Endothelial cell of umbilical vein (primary cell): Measurements from ENCODE around the gene SPEF2. TPM values are rescaled to one million over a fixed set of nuclear protein-coding genes. Genes with fewer than 3 reads are reported as not detected.

ENCODE experiments used
- BruUV-seq: library from RNA; stranded (reverse); fragments of 400-500 nt; replicated peaks from 2 replicates; lab custom pipeline; 2021; lab: Mats Ljungman, UMichigan
- CTCF ChIA-PET: fragments of 300-600, 350-600 bp; sonication (Branson Sonifier 250); formaldehyde crosslinking; loops from one replicate; lab custom pipeline; 2021; ENCODE audit warnings: antibody characterized with exemption, inconsistent platforms; lab: Charles Lee
- POLR2A ChIA-PET: fragments of 300-600, 350-600 bp; sonication (Branson Sonifier 250); formaldehyde crosslinking; loops from one replicate; lab custom pipeline; 2021; ENCODE audit warnings: antibody characterized with exemption, inconsistent platforms; lab: Charles Lee
- DNase-seq: peaks from one replicate; pipeline ENCODE4 v3.0.0-alpha.2; 2011; ENCODE audit warnings: low read depth, low spot score
- FAIRE-seq: peaks from 2 replicates; lab custom pipeline; 2011; peaks lifted over from hg19 to GRCh38; lab: Jason Lieb, UNC
- H2AFZ ChIP-seq: 2 replicates; pipeline ENCODE4 v1.6.0; 2012; ENCODE audit warnings: low read depth, low read length, control low read depth, inconsistent platforms
- H3K27ac ChIP-seq: 2 replicates; pipeline ENCODE4 v1.5.1; 2011; ENCODE audit warnings: low read depth, mild to moderate bottlenecking, control low read depth, low read length, moderate library complexity; ENCODE audit not compliant: insufficient read depth
- H3K27me3 ChIP-seq, 2 experiments: 2 replicates each; pipeline versions ENCODE4 v1.6.0 to v1.6.1; 2011; ENCODE audit warnings: low read length in 2 of 2, mixed read lengths in 1 of 2; ENCODE audit not compliant: control insufficient read depth in 2 of 2, insufficient read depth in 2 of 2
- H3K36me3 ChIP-seq, 2 experiments: 2 replicates in 1 of 2; 3 replicates in 1 of 2; pipeline ENCODE4 v1.5.1; 2011; ENCODE audit warnings: low read length in 2 of 2, mild to moderate bottlenecking in 1 of 2, moderate library complexity in 1 of 2; ENCODE audit not compliant: control insufficient read depth in 2 of 2, insufficient read depth in 2 of 2; ENCODE audit errors: extremely low read depth in 1 of 2
- H3K4me1 ChIP-seq: 3 replicates; pipeline ENCODE4 v1.5.1; 2011; ENCODE audit warnings: mild to moderate bottlenecking, low read length; ENCODE audit not compliant: control insufficient read depth, insufficient read depth; ENCODE audit errors: extremely low read depth
- H3K4me2 ChIP-seq: 2 replicates; pipeline ENCODE4 v1.6.1; 2011; ENCODE audit warnings: low read length, control low read depth, mixed read lengths; ENCODE audit not compliant: insufficient read depth
- H3K4me3 ChIP-seq, 3 experiments: fragments of 200-600 bp in 1 of 3; sonication (generic), shearing (Covaris generic) in 1 of 3; replicated peaks in 1 of 3; 2 replicates each; pipeline ENCODE4 v1.5.1; 2011 to 2016; ENCODE audit warnings: control low read depth in 3 of 3, low read length in 3 of 3, mild to moderate bottlenecking in 2 of 3, inconsistent platforms in 1 of 3, low read depth in 1 of 3, moderate library complexity in 1 of 3; ENCODE audit not compliant: insufficient read depth in 1 of 3
- H3K79me2 ChIP-seq: 2 replicates; pipeline ENCODE4 v1.6.0; 2012; ENCODE audit warnings: low read length, inconsistent platforms; ENCODE audit not compliant: control insufficient read depth, insufficient read depth
- H3K9ac ChIP-seq: replicated peaks from 2 replicates; pipeline ENCODE3; 2011; ENCODE audit warnings: low read length, control low read depth; ENCODE audit not compliant: insufficient read depth; ENCODE audit errors: extremely low read depth
- H3K9me1 ChIP-seq: replicated peaks from 3 replicates; pipeline ENCODE4 v1.6.0; 2011; ENCODE audit warnings: mild to moderate bottlenecking, low read length; ENCODE audit not compliant: control insufficient read depth, insufficient read depth; ENCODE audit errors: extremely low read depth
- H3K9me3 ChIP-seq: replicated peaks from 2 replicates; pipeline ENCODE4 v1.5.1; 2012; ENCODE audit warnings: low read length, inconsistent platforms; ENCODE audit not compliant: control insufficient read depth, insufficient read depth
- H4K20me1 ChIP-seq: replicated peaks from 2 replicates; pipeline ENCODE3; 2011; ENCODE audit warnings: mild to moderate bottlenecking, low read length; ENCODE audit not compliant: control insufficient read depth, insufficient read depth; ENCODE audit errors: extremely low read depth
- EZH2 ChIP-seq: IDR thresholded peaks from 2 replicates; pipeline ENCODE4 v1.6.1; 2012; ENCODE audit warnings: borderline replicate concordance, low read depth, mild to moderate bottlenecking, moderate library complexity, low read length, inconsistent platforms; ENCODE audit not compliant: severe bottlenecking
- FOS ChIP-seq: IDR thresholded peaks from 2 replicates; pipeline ENCODE4 v1.6.1; 2011; ENCODE audit warnings: mild to moderate bottlenecking, low read length, moderate library complexity, borderline replicate concordance; ENCODE audit not compliant: insufficient read depth
- GATA2 ChIP-seq: IDR thresholded peaks from 2 replicates; pipeline ENCODE4 v1.7.0; 2011; ENCODE audit warnings: low read depth, mild to moderate bottlenecking, moderate library complexity, mixed read lengths, low read length; ENCODE audit not compliant: insufficient read length, insufficient read depth
- JUN ChIP-seq: IDR thresholded peaks from 2 replicates; pipeline ENCODE4 v1.6.1; 2011; ENCODE audit warnings: borderline replicate concordance, low read depth; ENCODE audit not compliant: insufficient read length, insufficient read depth
- MYC ChIP-seq: IDR thresholded peaks from one replicate; pipeline ENCODE4 v1.6.1; 2011; ENCODE audit warnings: mild to moderate bottlenecking, low read depth, low read length
- POLR2A ChIP-seq: IDR thresholded peaks from 2 replicates; pipeline ENCODE4 v1.6.1; 2012; ENCODE audit warnings: low read depth, mild to moderate bottlenecking, control low read depth, low read length
- POLR2AphosphoS5 ChIP-seq: IDR thresholded peaks from 2 replicates; pipeline ENCODE4 v1.6.1; 2012; ENCODE audit warnings: low read depth, mild to moderate bottlenecking, control low read depth, low read length, moderate library complexity; ENCODE audit not compliant: insufficient read depth
- dilution Hi-C: fragments of 300-500 bp; cut with MboI; formaldehyde crosslinking; loops from one replicate; pipeline ENCODE4 v1.15.0; 2019; ENCODE audit warnings: low sequenced_read_pairs; ENCODE audit not compliant: extremely low pct_ligation_motif_present
- intact Hi-C: fragments of 100-400 bp; cut with micrococcal nuclease; formaldehyde crosslinking; loops from one replicate; pipeline ENCODE4 v1.10.0; 2022
- polyA plus RNA-seq, 4 experiments: library from polyadenylated mRNA; depleted of rRNA in 3 of 4; stranded (reverse) in 3 of 4; unstranded in 1 of 4; fragments of >200 nt; gene quantifications; 2 replicates each; pipeline versions ENCODE4 v1.2.1 to v1.2.3, GENCODE V29; 2011 to 2012; ENCODE audit warnings: missing spikeins in 1 of 4
- total RNA-seq: library from RNA; stranded (reverse); gene quantifications from 2 replicates; pipeline ENCODE4 v1.2.3, GENCODE V29; 2021
- TF ChIP-seq, protein P1 (sequence below), 2 donors: IDR thresholded peaks; 1 replicate in 1 of 2; 2 replicates in 1 of 2; pipeline ENCODE4 v1.5.1; 2011; ENCODE audit warnings: low read length in 2 of 2, mild to moderate bottlenecking in 2 of 2, moderate library complexity in 2 of 2, control low read depth in 1 of 2, inconsistent platforms in 1 of 2, low read depth in 1 of 2; ENCODE audit not compliant: insufficient read depth in 1 of 2; ENCODE audit errors: extremely low read depth in 1 of 2
- TF ChIP-seq, protein P2 (sequence below): IDR thresholded peaks from 2 replicates; pipeline ENCODE4 v1.6.1; 2011; ENCODE audit not compliant: insufficient read depth, insufficient read length

SPEF2 gene
- total and polyA plus RNA-seq, 2 donors (not counting 3 experiments of a cell fraction or from before 2014, with no cell fraction given): 0.28 to 0.73 TPM

DNA sequence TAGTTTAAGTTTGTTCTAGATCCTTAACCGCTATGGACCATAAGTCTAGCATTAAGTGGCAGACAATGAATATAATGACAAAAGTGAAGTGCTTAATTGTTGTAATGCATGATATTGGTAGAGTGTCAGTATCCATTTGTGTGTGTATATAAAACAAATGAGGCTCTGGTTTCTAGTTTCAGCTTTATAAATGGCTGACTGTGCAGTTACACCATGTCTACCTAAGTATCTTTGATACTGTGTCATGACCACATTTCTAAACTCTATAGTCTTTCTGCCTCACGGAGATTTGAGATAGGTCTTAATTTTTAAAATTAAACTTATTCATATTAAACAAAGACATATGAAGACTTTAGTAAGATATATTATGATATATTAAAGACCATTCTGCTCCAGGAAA is 92.0 kb downstream of the SPEF2 start:
- no peaks in the 10 kb centered on the region for H3K79me2 ChIP-seq
- no peaks in the 10 kb centered on the region for H3K9me1 ChIP-seq
- POLR2A ChIA-PET: no interaction called here
- H2AFZ ChIP-seq: no peak overlapping the region
- no peak overlapping the region for H3K4me2 ChIP-seq
- no peaks in the 10 kb centered on the region for H4K20me1 ChIP-seq
- no peaks in the 10 kb centered on the region for H3K36me3 ChIP-seq
- no peaks in the 10 kb centered on the region for H3K27me3 ChIP-seq
- TF ChIP-seq FOS (no peak), POLR2A (no peak), JUN (no peak), MYC (no peak), POLR2AphosphoS5 (no peak), EZH2 (no peak), GATA2 (no peak)
- TF ChIP-seq, protein P1, sequence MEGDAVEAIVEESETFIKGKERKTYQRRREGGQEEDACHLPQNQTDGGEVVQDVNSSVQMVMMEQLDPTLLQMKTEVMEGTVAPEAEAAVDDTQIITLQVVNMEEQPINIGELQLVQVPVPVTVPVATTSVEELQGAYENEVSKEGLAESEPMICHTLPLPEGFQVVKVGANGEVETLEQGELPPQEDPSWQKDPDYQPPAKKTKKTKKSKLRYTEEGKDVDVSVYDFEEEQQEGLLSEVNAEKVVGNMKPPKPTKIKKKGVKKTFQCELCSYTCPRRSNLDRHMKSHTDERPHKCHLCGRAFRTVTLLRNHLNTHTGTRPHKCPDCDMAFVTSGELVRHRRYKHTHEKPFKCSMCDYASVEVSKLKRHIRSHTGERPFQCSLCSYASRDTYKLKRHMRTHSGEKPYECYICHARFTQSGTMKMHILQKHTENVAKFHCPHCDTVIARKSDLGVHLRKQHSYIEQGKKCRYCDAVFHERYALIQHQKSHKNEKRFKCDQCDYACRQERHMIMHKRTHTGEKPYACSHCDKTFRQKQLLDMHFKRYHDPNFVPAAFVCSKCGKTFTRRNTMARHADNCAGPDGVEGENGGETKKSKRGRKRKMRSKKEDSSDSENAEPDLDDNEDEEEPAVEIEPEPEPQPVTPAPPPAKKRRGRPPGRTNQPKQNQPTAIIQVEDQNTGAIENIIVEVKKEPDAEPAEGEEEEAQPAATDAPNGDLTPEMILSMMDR (IDR thresholded peaks at IDR 0.05; ENCODE audit: extremely low read depth in 1 of 2, insufficient read depth in 1 of 2, low read depth in 1 of 2, low read length in 2 of 2): no peak
- TF ChIP-seq, protein P2, sequence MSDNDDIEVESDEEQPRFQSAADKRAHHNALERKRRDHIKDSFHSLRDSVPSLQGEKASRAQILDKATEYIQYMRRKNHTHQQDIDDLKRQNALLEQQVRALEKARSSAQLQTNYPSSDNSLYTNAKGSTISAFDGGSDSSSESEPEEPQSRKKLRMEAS: no peak
- intact Hi-C loops (no loop called here), dilution Hi-C loops (no loop called here)
- no peaks in the 10 kb centered on the region for H3K4me1 ChIP-seq
- CTCF ChIA-PET: interaction anchor here (1.5 kb wide), 1 partner anchor 14 kb away, joined by 4 read pairs; no protein-coding TSS in a partner anchor
- no TSS peak for BruUV-seq
- H3K4me3 ChIP-seq: no peak overlapping the region
- DNase-seq: no peak
- H3K27ac ChIP-seq: no peak overlapping the region
- no peak overlapping the region for H3K9ac ChIP-seq
- H3K9me3 ChIP-seq: no peaks in the 10 kb centered on the region
- no peak for FAIRE-seq
